H9 (cell line): ENCODE data around the gene GLB1L3. TPM values are rescaled to one million over a fixed set of nuclear protein-coding genes. Genes with fewer than 3 reads are reported as not detected.

Source experiments
- DNase-seq: peaks from one replicate; pipeline ENCODE4 v3.0.0-alpha.2; 2017
- H2AFZ ChIP-seq: one replicate; pipeline ENCODE4 v1.6.1; 2013; ENCODE audit warnings: mild to moderate bottlenecking, low read length, control low read depth, moderate library complexity
- H2AK5ac ChIP-seq: 2 replicates; pipeline ENCODE4 v1.6.1; 2013; ENCODE audit warnings: low read length, control low read depth, mixed read lengths; ENCODE audit not compliant: insufficient read length
- H2BK120ac ChIP-seq: one replicate; pipeline ENCODE4 v1.6.1; 2013; ENCODE audit warnings: low read depth, mild to moderate bottlenecking, low read length, control low read depth, inconsistent platforms; ENCODE audit not compliant: poor library complexity, severe bottlenecking
- H2BK12ac ChIP-seq: 2 replicates; pipeline ENCODE4 v1.6.1; 2013; ENCODE audit warnings: low read length, control low read depth, mixed read lengths, low read depth; ENCODE audit not compliant: insufficient read length
- H2BK15ac ChIP-seq: 2 replicates; pipeline ENCODE4 v1.6.1; 2013; ENCODE audit warnings: low read depth, low read length, control low read depth
- H2BK20ac ChIP-seq: one replicate; pipeline ENCODE4 v1.6.1; 2013; ENCODE audit warnings: low read depth, mild to moderate bottlenecking, low read length, control low read depth, inconsistent platforms; ENCODE audit not compliant: poor library complexity, severe bottlenecking
- H2BK5ac ChIP-seq: 2 replicates; pipeline ENCODE4 v1.6.1; 2013; ENCODE audit warnings: low read length, control low read depth, mixed read lengths; ENCODE audit not compliant: insufficient read length
- H3K14ac ChIP-seq: 2 replicates; pipeline ENCODE4 v1.6.1; 2013; ENCODE audit warnings: low read length, control low read depth; ENCODE audit not compliant: insufficient read depth
- H3K18ac ChIP-seq: 2 replicates; pipeline ENCODE4 v1.6.1; 2013; ENCODE audit warnings: low read depth, mild to moderate bottlenecking, mixed read lengths, low read length, control low read depth; ENCODE audit not compliant: insufficient read length
- H3K23ac ChIP-seq: 2 replicates; pipeline ENCODE4 v1.6.1; 2013; ENCODE audit warnings: low read length, control low read depth, mixed read lengths, low read depth; ENCODE audit not compliant: insufficient read length
- H3K23me2 ChIP-seq: 2 replicates; pipeline ENCODE4 v1.6.1; 2013; ENCODE audit warnings: low read depth, mild to moderate bottlenecking, mixed read lengths, low read length, control low read depth; ENCODE audit not compliant: insufficient read length, poor library complexity, severe bottlenecking
- H3K27ac ChIP-seq: 2 replicates; pipeline ENCODE4 v1.5.1; 2013; ENCODE audit warnings: low read length, control low read depth, mixed read lengths, low read depth; ENCODE audit not compliant: insufficient read length
- H3K27me3 ChIP-seq: 2 replicates; pipeline ENCODE4 v1.6.1; 2013; ENCODE audit warnings: low read length, control low read depth, inconsistent platforms; ENCODE audit not compliant: insufficient read depth
- H3K4ac ChIP-seq: 2 replicates; pipeline ENCODE4 v1.6.1; 2013; ENCODE audit warnings: low read depth, mild to moderate bottlenecking, control low read depth, inconsistent platforms, low read length, moderate library complexity
- H3K4me1 ChIP-seq: 2 replicates; pipeline ENCODE4 v1.6.1; 2013; ENCODE audit warnings: low read length, control low read depth, inconsistent platforms; ENCODE audit not compliant: insufficient read depth
- H3K4me2 ChIP-seq: 2 replicates; pipeline ENCODE4 v1.6.1; 2013; ENCODE audit warnings: low read length, control low read depth, mixed read lengths; ENCODE audit not compliant: insufficient read length, insufficient read depth
- H3K56ac ChIP-seq: 2 replicates; pipeline ENCODE4 v1.6.1; 2013; ENCODE audit warnings: low read depth, mild to moderate bottlenecking, mixed read lengths, low read length, control low read depth; ENCODE audit not compliant: insufficient read length
- H3K79me1 ChIP-seq: 2 replicates; pipeline ENCODE4 v1.6.1; 2013; ENCODE audit warnings: low read depth, mild to moderate bottlenecking, moderate library complexity, low read length, control low read depth, inconsistent platforms; ENCODE audit not compliant: insufficient read depth, poor library complexity, severe bottlenecking
- H3K79me2 ChIP-seq: 2 replicates; pipeline ENCODE4 v1.6.1; 2013; ENCODE audit warnings: low read length, control low read depth, inconsistent platforms; ENCODE audit not compliant: insufficient read depth
- H3K9ac ChIP-seq: 2 replicates; pipeline ENCODE4 v1.6.1; 2013; ENCODE audit warnings: low read length, control low read depth, mixed read lengths; ENCODE audit not compliant: insufficient read length; ENCODE audit errors: extremely low read depth
- H3K9me3 ChIP-seq: one replicate; pipeline ENCODE4 v1.6.1; 2013; ENCODE audit warnings: low read depth, low read length, inconsistent platforms; ENCODE audit not compliant: control insufficient read depth
- H3T11ph ChIP-seq: one replicate; pipeline ENCODE4 v1.6.1; 2013; ENCODE audit warnings: mild to moderate bottlenecking, low read length, control low read depth, inconsistent platforms
- H4K20me1 ChIP-seq: one replicate; pipeline ENCODE4 v1.6.1; 2013; ENCODE audit not compliant: control insufficient read depth, insufficient read length, insufficient read depth
- H4K5ac ChIP-seq: 2 replicates; pipeline ENCODE4 v1.6.1; 2013; ENCODE audit warnings: low read depth, mild to moderate bottlenecking, mixed read lengths, low read length, control low read depth; ENCODE audit not compliant: insufficient read length
- H4K8ac ChIP-seq: replicated peaks from 2 replicates; pipeline ENCODE4 v1.6.1; 2013; ENCODE audit warnings: low read length, control low read depth, mixed read lengths, low read depth; ENCODE audit not compliant: insufficient read length
- H4K91ac ChIP-seq: 2 replicates; pipeline ENCODE4 v1.6.1; 2013; ENCODE audit warnings: low read depth, mild to moderate bottlenecking, moderate library complexity, mixed read lengths, low read length, control low read depth; ENCODE audit not compliant: insufficient read length
- H3K27ac Mint-ChIP-seq, 3 experiments: 2 replicates in 2 of 3; 3 replicates in 1 of 3; pipeline ENCODE4 v1.8.0; 2020 to 2021; ENCODE audit warnings: mixed read lengths in 3 of 3, mild to moderate bottlenecking in 1 of 3, moderate library complexity in 1 of 3
- H3K27me3 Mint-ChIP-seq: 2 replicates; pipeline ENCODE4 v1.8.0; 2021; ENCODE audit warnings: low read depth, mild to moderate bottlenecking, moderate library complexity, mixed read lengths
- H3K36me3 Mint-ChIP-seq, 3 experiments: 2 replicates in 2 of 3; 3 replicates in 1 of 3; pipeline ENCODE4 v1.8.0; 2020 to 2021; ENCODE audit warnings: low read depth in 3 of 3, mixed read lengths in 3 of 3; ENCODE audit not compliant: insufficient read depth in 1 of 3
- H3K4me1 Mint-ChIP-seq, 2 experiments: 2 replicates each; pipeline ENCODE4 v1.8.0; 2020; ENCODE audit warnings: mixed read lengths in 2 of 2
- H3K4me3 Mint-ChIP-seq, 2 experiments: 2 replicates in 1 of 2; 3 replicates in 1 of 2; pipeline ENCODE4 v1.8.0; 2020 to 2021; ENCODE audit warnings: mild to moderate bottlenecking in 2 of 2, mixed read lengths in 2 of 2, moderate library complexity in 1 of 2
- H3K9me3 Mint-ChIP-seq, 2 experiments: 2 replicates in 1 of 2; 3 replicates in 1 of 2; pipeline ENCODE4 v1.8.0; 2020; ENCODE audit warnings: mild to moderate bottlenecking in 2 of 2, mixed read lengths in 2 of 2, moderate library complexity in 1 of 2
- WGBS: extraction: QIAGEN DNeasy Blood & Tissue Kit; methylation state at CpG from one replicate; pipeline ENCODE4 v1.1.7; 2013; ENCODE audit warnings: missing lambda C conversion rate, low lambda C conversion rate, mixed read lengths; ENCODE audit not compliant: insufficient read length; ENCODE audit errors: extremely low coverage; 5-methylcytosine and 5-hydroxymethylcytosine counted together
- total RNA-seq: library from RNA; stranded (reverse); gene quantifications from 2 replicates; pipeline ENCODE4 v1.2.1, GENCODE V29; 2021
- TF ChIP-seq, protein P1 (sequence below): fragments of 200-600 bp; sonication (generic); conservative IDR thresholded peaks from 3 replicates; pipeline ENCODE4 v1.8.0; 2021; ENCODE audit warnings: antibody characterized with exemption, mild to moderate bottlenecking

Gene GLB1L3
- total RNA-seq, 1 experiment from 2014 or later = 11.2 TPM

DNA sequence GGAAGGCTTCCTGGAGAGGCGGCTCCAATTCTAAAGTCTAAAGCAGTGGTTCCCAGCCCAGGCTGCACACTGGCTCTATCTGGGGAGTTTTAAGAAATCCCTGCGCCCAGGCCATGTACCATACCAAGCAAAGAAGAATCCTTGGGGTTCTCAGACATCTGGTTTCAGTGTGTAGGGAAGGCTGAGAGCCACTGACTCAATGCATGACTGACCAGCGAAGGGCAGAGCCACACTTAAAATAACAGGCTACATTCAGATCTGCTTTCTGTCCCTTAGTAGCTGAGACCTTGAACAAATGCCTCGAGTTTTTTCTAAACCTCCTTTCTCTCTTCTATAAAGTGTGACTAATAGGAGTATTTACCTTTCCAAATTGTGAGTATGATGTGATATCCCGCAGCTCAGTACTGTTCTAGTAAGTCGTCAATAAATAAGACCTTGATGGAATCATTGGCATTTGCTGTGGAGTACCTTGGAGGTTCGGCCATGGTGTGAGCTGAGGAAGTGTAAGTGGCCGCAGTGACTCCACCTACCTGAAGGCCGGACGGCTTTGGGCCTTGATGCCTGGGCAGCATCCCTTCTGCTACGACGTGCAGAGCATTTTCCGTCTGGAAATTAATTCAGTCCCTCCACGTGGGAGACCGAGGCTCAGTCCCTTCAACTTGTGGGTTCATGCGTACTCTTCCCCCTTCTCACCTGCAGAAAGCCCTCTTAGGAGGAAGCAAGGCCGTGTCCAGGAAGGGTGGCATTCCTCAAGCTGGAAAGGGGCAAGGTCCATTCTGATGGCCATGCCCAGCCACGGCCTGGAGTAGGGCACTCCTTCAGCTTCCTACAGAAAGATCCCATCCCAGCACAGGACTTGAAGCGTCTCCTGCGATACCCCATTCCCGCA is 80.7 kb downstream of the GLB1L3 start:
- no CpG with 5 or more reads among the region's 21 CpGs for WGBS
- Mint-ChIP-seq H3K36me3 (no peaks in the 10 kb centered on the region; a peak in 1 of 7 replicates), H3K27ac (peak overlapping the region in 1 of 3 experiments; percentile 25; a peak in 1 of 7 replicates), H3K27me3 (peaks cover 34% of the 10 kb centered on the region), H3K4me1 (peaks cover 7% of the 10 kb centered on the region in 2 experiments), H3K4me3 (no peak overlapping the region), H3K9me3 (peaks cover 5 to 6% of the 10 kb centered on the region in 2 experiments; a peak in 3 of 5 replicates)
- no peaks in the 10 kb centered on the region for H4K20me1 ChIP-seq
- H2AK5ac ChIP-seq = no peak overlapping the region
- H3K4me1 ChIP-seq = no peaks in the 10 kb centered on the region
- no peak overlapping the region for H3K18ac ChIP-seq
- H3K23me2 ChIP-seq = no peaks in the 10 kb centered on the region
- H3K23ac ChIP-seq = no peak overlapping the region
- H3K27ac ChIP-seq = no peak overlapping the region
- no peak overlapping the region for H3K4ac ChIP-seq
- H4K91ac ChIP-seq = no peak overlapping the region
- no peak overlapping the region for H2BK120ac ChIP-seq
- no peak overlapping the region for H3K9ac ChIP-seq
- no peak overlapping the region for H2BK12ac ChIP-seq
- H2BK15ac ChIP-seq = no peak overlapping the region
- H3T11ph ChIP-seq = no peak overlapping the region
- no peak overlapping the region for H2BK20ac ChIP-seq
- H4K5ac ChIP-seq = no peak overlapping the region
- TF ChIP-seq, protein P1, sequence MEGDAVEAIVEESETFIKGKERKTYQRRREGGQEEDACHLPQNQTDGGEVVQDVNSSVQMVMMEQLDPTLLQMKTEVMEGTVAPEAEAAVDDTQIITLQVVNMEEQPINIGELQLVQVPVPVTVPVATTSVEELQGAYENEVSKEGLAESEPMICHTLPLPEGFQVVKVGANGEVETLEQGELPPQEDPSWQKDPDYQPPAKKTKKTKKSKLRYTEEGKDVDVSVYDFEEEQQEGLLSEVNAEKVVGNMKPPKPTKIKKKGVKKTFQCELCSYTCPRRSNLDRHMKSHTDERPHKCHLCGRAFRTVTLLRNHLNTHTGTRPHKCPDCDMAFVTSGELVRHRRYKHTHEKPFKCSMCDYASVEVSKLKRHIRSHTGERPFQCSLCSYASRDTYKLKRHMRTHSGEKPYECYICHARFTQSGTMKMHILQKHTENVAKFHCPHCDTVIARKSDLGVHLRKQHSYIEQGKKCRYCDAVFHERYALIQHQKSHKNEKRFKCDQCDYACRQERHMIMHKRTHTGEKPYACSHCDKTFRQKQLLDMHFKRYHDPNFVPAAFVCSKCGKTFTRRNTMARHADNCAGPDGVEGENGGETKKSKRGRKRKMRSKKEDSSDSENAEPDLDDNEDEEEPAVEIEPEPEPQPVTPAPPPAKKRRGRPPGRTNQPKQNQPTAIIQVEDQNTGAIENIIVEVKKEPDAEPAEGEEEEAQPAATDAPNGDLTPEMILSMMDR = no peak
- H3K4me2 ChIP-seq = no peak overlapping the region
- no peaks in the 10 kb centered on the region for H3K79me2 ChIP-seq
- no peak overlapping the region for H2BK5ac ChIP-seq
- no peak for DNase-seq
- no peaks in the 10 kb centered on the region for H3K9me3 ChIP-seq
- no peak overlapping the region for H3K56ac ChIP-seq
- H3K27me3 ChIP-seq = peaks cover 3% of the 10 kb centered on the region; the same call in 1 of the 2 replicates
- H4K8ac ChIP-seq = no peak overlapping the region
- H3K14ac ChIP-seq = no peak overlapping the region
- H3K79me1 ChIP-seq = no peaks in the 10 kb centered on the region
- H2AFZ ChIP-seq = no peak overlapping the region
